GM18909 (cell line): Measurements from ENCODE around the gene TRRAP.

Source experiments
- ATAC-seq: cut with Tn5 transposase; IDR thresholded peaks from one replicate; pipeline ENCODE4 v1.9.1; 2021; ENCODE audit warnings: mild to moderate bottlenecking; ENCODE audit not compliant: unreplicated experiment, poor library complexity

The TRRAP gene

GRCh38 chr7:98981701-98982100, 103.4 kb downstream of the TRRAP start:
- no peak for ATAC-seq

GRCh38 chr7:98982686-98983085, 104.4 kb downstream of the TRRAP start:
- ATAC-seq: no peak

GRCh38 chr7:98984126-98984525, 105.8 kb downstream of the TRRAP start:
- ATAC-seq: no peak

GRCh38 chr7:98985406-98985805, 107.1 kb downstream of the TRRAP start:
- ATAC-seq: no peak

GRCh38 chr7:98985945-98986344, 107.6 kb downstream of the TRRAP start:
- ATAC-seq: no peak

- ATAC-seq: no peak
These were observed 110.3 kb downstream of the TRRAP start for GRCh38 chr7:98988641-98989040.

- ATAC-seq: no peak
These were observed 112.0 kb downstream of the TRRAP start for GRCh38 chr7:98990356-98990755.

GRCh38 chr7:98991141-98991540, 112.8 kb downstream of the TRRAP start:
- ATAC-seq: no peak

- ATAC-seq: no peak
These were observed 113.7 kb downstream of the TRRAP start for GRCh38 chr7:98992076-98992475.

- no peak for ATAC-seq
These were observed 114.9 kb downstream of the TRRAP start for GRCh38 chr7:98993024-98993897.

- ATAC-seq: no peak
These were observed 116.0 kb downstream of the TRRAP start for GRCh38 chr7:98994046-98994944.

GRCh38 chr7:98995111-98995510, 116.8 kb downstream of the TRRAP start:
- no peak for ATAC-seq

GRCh38 chr7:98995523-98996149, 117.3 kb downstream of the TRRAP start:
- ATAC-seq: no peak

- ATAC-seq: no peak
These were observed 117.8 kb downstream of the TRRAP start for GRCh38 chr7:98996150-98996552.

- no peak for ATAC-seq
These were observed 119.5 kb downstream of the TRRAP start for GRCh38 chr7:98997846-98998245.

- no peak for ATAC-seq
These were observed 120.7 kb downstream of the TRRAP start for GRCh38 chr7:98998821-98999725.

- ATAC-seq: no peak
These were observed 122.0 kb downstream of the TRRAP start for GRCh38 chr7:99000196-99000903.

GRCh38 chr7:99000904-99001465, 122.7 kb downstream of the TRRAP start:
- ATAC-seq: no peak
